Neural progenitor cell (in vitro differentiated cells): Measurements from ENCODE around the gene PPP2R2D. TPM values are rescaled to one million over a fixed set of nuclear protein-coding genes. Genes with fewer than 3 reads are reported as not detected.

Experiments used
- DNase-seq: peaks from one replicate; pipeline ENCODE4 v3.0.0-alpha.2; 2016; ENCODE audit warnings: low spot score
- H2AFZ ChIP-seq: fragments of 200-600 bp; sonication (generic); replicated peaks from 2 replicates; pipeline ENCODE4 v1.6.1; 2016; ENCODE audit warnings: antibody characterized with exemption
- H3F3A ChIP-seq: fragments of 200-600 bp; sonication (generic); 2 replicates; pipeline ENCODE4 v1.6.1; 2016; ENCODE audit warnings: antibody characterized with exemption, low read depth
- H3K27ac ChIP-seq: fragments of 200-600 bp; sonication (generic); 2 replicates; pipeline ENCODE4 v1.5.1; 2016; ENCODE audit warnings: mild to moderate bottlenecking
- H3K27me3 ChIP-seq: fragments of 200-600 bp; sonication (generic); 2 replicates; pipeline ENCODE4 v1.6.1; 2016; ENCODE audit warnings: mild to moderate bottlenecking, moderate library complexity
- H3K36me3 ChIP-seq: fragments of 200-600 bp; sonication (generic); 2 replicates; pipeline ENCODE4 v1.5.1; 2016
- H3K4me1 ChIP-seq: fragments of 200-600 bp; sonication (generic); 2 replicates; pipeline ENCODE4 v1.6.1; 2016; ENCODE audit warnings: mixed run types
- H3K4me2 ChIP-seq: fragments of 200-600 bp; sonication (generic); 2 replicates; pipeline ENCODE4 v1.6.1; 2016
- H3K4me3 ChIP-seq: fragments of 200-600 bp; sonication (generic); 2 replicates; pipeline ENCODE4 v1.5.1; 2016
- H3K79me2 ChIP-seq: fragments of 200-600 bp; sonication (generic); 2 replicates; pipeline ENCODE4 v1.6.1; 2016; ENCODE audit warnings: low read depth
- H3K9ac ChIP-seq: fragments of 200-600 bp; sonication (generic); 2 replicates; pipeline ENCODE4 v1.6.1; 2016
- H3K9me3 ChIP-seq: fragments of 200-600 bp; sonication (generic); 2 replicates; pipeline ENCODE4 v1.5.1; 2016; ENCODE audit warnings: low read depth
- H4K20me1 ChIP-seq: fragments of 200-600 bp; sonication (generic); 2 replicates; pipeline ENCODE4 v1.6.1; 2016; ENCODE audit warnings: low read depth
- H3K27ac Mint-ChIP-seq: 3 replicates; pipeline ENCODE4 v1.8.0; 2021; ENCODE audit warnings: mixed read lengths
- H3K27me3 Mint-ChIP-seq: 2 replicates; pipeline ENCODE4 v1.8.0; 2022; ENCODE audit warnings: low read depth, mild to moderate bottlenecking, inconsistent platforms, moderate library complexity, mixed read lengths; ENCODE audit not compliant: insufficient read depth
- H3K36me3 Mint-ChIP-seq: 3 replicates; pipeline ENCODE4 v1.8.0; 2021; ENCODE audit warnings: mixed read lengths
- H3K4me1 Mint-ChIP-seq: 3 replicates; pipeline ENCODE4 v1.8.0; 2021; ENCODE audit warnings: mixed read lengths
- H3K4me3 Mint-ChIP-seq: 3 replicates; pipeline ENCODE4 v1.8.0; 2021; ENCODE audit warnings: mild to moderate bottlenecking, moderate library complexity, mixed read lengths
- H3K9me3 Mint-ChIP-seq: 3 replicates; pipeline ENCODE4 v1.8.0; 2020; ENCODE audit warnings: mixed read lengths
- EZH2 ChIP-seq: fragments of 200-600 bp; sonication (generic); IDR thresholded peaks from 2 replicates; pipeline ENCODE4 v1.6.1; 2017; ENCODE audit warnings: antibody characterized with exemption, mild to moderate bottlenecking, moderate library complexity
- EZH2phosphoT487 ChIP-seq: fragments of 200-600 bp; sonication (generic); IDR thresholded peaks from 2 replicates; pipeline ENCODE4 v1.6.1; 2017; ENCODE audit warnings: antibody characterized with exemption
- total RNA-seq: library from RNA; depleted of rRNA; stranded (reverse); fragments of >200 nt; gene quantifications from 2 replicates; pipeline ENCODE4 v1.2.3, GENCODE V29; 2015; ENCODE audit warnings: low replicate concordance
- TF ChIP-seq, protein P1 (sequence below): fragments of 200-600 bp; sonication (generic); IDR thresholded peaks from 2 replicates; pipeline ENCODE4 v1.5.1; 2017; ENCODE audit warnings: antibody characterized with exemption, mild to moderate bottlenecking

PPP2R2D gene
- total RNA-seq, 1 donor from 2014 or later: 28.1 TPM

DNA sequence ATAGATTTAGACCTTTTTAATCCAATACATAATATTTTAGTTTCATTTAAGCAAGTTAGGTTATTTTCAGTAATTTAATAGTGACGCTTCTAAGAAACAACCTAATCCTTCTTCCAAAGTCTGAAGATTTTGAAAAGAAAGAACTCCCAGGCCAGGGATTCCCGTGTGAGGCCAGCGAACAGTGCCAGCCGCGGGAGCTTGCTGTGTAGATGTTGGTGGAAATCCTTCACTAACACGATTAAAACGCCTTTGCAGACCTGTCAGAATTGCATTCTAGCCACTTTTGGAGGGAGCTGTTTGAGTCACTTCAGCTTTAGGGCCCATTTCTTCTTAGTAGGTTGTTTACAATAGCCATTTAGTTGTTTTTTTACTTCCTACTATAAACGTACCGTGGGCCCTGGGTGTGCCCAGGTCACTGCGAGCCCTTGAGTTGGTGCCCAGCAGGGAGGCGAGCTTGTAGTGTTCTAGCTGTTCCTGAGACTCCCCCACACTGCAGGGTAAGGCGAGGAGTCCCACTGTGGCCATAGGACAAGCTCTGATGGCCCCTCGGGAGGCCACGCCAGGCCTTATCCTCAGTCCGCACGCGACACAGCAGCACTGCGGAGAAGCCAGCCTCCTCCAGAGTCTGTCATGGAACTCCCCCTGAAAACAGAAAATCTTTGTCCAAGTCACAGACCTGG lies 32.3 kb downstream of the PPP2R2D start:
- Mint-ChIP-seq H3K27me3 (peaks cover 4% of the 10 kb centered on the region), H3K36me3 (peaks cover 34% of the 10 kb centered on the region), H3K27ac (no peak overlapping the region), H3K4me3 (no peak overlapping the region), H3K9me3 (peaks cover 6% of the 10 kb centered on the region), H3K4me1 (peaks cover 31% of the 10 kb centered on the region)
- peaks cover 32% of the 10 kb centered on the region for H4K20me1 ChIP-seq
- TF ChIP-seq EZH2phosphoT487 (no peak), EZH2 (no peak)
- TF ChIP-seq, protein P1, sequence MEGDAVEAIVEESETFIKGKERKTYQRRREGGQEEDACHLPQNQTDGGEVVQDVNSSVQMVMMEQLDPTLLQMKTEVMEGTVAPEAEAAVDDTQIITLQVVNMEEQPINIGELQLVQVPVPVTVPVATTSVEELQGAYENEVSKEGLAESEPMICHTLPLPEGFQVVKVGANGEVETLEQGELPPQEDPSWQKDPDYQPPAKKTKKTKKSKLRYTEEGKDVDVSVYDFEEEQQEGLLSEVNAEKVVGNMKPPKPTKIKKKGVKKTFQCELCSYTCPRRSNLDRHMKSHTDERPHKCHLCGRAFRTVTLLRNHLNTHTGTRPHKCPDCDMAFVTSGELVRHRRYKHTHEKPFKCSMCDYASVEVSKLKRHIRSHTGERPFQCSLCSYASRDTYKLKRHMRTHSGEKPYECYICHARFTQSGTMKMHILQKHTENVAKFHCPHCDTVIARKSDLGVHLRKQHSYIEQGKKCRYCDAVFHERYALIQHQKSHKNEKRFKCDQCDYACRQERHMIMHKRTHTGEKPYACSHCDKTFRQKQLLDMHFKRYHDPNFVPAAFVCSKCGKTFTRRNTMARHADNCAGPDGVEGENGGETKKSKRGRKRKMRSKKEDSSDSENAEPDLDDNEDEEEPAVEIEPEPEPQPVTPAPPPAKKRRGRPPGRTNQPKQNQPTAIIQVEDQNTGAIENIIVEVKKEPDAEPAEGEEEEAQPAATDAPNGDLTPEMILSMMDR: no peak
- no peaks in the 10 kb centered on the region for H3F3A ChIP-seq
- no peak overlapping the region for H2AFZ ChIP-seq
- DNase-seq: no peak
- no peak overlapping the region for H3K9ac ChIP-seq
- peaks cover 70% of the 10 kb centered on the region for H3K79me2 ChIP-seq
- H3K27me3 ChIP-seq: no peaks in the 10 kb centered on the region
- no peak overlapping the region for H3K27ac ChIP-seq
- H3K36me3 ChIP-seq: no peaks in the 10 kb centered on the region
- H3K4me3 ChIP-seq: no peak overlapping the region
- peaks cover 11% of the 10 kb centered on the region for H3K4me1 ChIP-seq
- no peaks in the 10 kb centered on the region for H3K9me3 ChIP-seq
- no peak overlapping the region for H3K4me2 ChIP-seq

DNA sequence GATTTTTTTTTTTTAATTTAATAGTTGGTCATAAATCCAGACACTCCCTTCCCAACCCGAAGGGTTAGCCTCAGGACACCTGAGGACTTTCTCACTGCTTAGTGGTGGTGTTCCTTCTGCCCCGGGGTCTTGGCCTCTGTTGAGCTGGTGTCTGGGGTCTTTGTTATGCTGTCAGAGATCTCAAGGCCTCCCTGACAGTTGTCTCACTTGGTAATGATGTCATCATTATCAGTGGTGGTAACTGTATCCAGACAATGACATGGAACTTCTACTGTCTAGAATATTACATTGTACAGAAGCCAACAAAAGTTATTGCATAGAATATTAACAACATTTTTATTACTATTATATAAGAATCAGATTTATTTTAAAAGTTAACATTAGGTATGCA lies 32.9 kb downstream of the PPP2R2D start:
- peaks cover 6% of the 10 kb centered on the region for H3K9me3 Mint-ChIP-seq
- no peaks in the 10 kb centered on the region for H3K36me3 ChIP-seq
- H3F3A ChIP-seq: no peaks in the 10 kb centered on the region
- no peak overlapping the region for H3K4me3 Mint-ChIP-seq
- no peak overlapping the region for H3K4me2 ChIP-seq
- peaks cover 26% of the 10 kb centered on the region for H4K20me1 ChIP-seq
- TF ChIP-seq EZH2 (no peak), EZH2phosphoT487 (no peak)
- TF ChIP-seq, protein P1: no peak
- H3K27me3 Mint-ChIP-seq: peaks cover 4% of the 10 kb centered on the region
- no peak for DNase-seq
- H3K4me3 ChIP-seq: no peak overlapping the region
- H2AFZ ChIP-seq: no peak overlapping the region
- H3K36me3 Mint-ChIP-seq: peaks cover 31% of the 10 kb centered on the region
- H3K27ac ChIP-seq: no peak overlapping the region
- peaks cover 27% of the 10 kb centered on the region for H3K4me1 Mint-ChIP-seq
- no peaks in the 10 kb centered on the region for H3K27me3 ChIP-seq
- H3K9me3 ChIP-seq: no peaks in the 10 kb centered on the region
- no peak overlapping the region for H3K9ac ChIP-seq
- H3K27ac Mint-ChIP-seq: no peak overlapping the region
- H3K4me1 ChIP-seq: peaks cover 8% of the 10 kb centered on the region
- H3K79me2 ChIP-seq: peaks cover 64% of the 10 kb centered on the region

DNA sequence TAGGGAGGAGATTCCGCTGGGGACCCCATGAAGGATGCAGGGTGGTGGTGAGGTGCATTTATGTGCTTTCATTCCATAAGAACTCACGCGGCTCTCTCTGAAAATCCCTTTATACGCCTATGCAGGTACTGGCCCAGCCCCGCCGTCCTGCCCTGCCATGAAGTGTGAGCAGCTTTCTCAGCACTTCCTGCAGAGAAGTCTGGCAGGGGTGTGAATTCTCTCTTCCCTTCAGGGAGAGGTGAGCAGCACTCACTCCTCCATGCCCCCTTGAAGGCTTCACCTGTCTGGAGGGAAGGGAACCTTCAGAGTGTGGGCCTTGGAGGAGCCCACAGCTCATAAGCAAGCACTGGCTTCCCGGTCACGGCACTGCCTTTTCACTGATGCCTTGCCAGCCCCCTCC lies 34.0 kb downstream of the PPP2R2D start:
- Histone ChIP-seq H4K20me1 (peaks cover 15% of the 10 kb centered on the region), H3K9me3 (no peaks in the 10 kb centered on the region), H3K4me1 (no peaks in the 10 kb centered on the region), H3K79me2 (peaks cover 54% of the 10 kb centered on the region), H3K36me3 (no peaks in the 10 kb centered on the region), H3K27me3 (no peaks in the 10 kb centered on the region), H3K27ac (no peak overlapping the region), H3K4me3 (no peak overlapping the region), H3K4me2 (no peak overlapping the region), H3F3A (no peaks in the 10 kb centered on the region), H3K9ac (no peak overlapping the region), H2AFZ (no peak overlapping the region)
- peaks cover 22% of the 10 kb centered on the region for H3K36me3 Mint-ChIP-seq
- H3K27me3 Mint-ChIP-seq: peaks cover 2% of the 10 kb centered on the region
- peaks cover 18% of the 10 kb centered on the region for H3K4me1 Mint-ChIP-seq
- H3K4me3 Mint-ChIP-seq: no peak overlapping the region
- peaks cover 6% of the 10 kb centered on the region for H3K9me3 Mint-ChIP-seq
- no peak for DNase-seq
- no peak overlapping the region for H3K27ac Mint-ChIP-seq
- TF ChIP-seq EZH2 (no peak), EZH2phosphoT487 (no peak)
- TF ChIP-seq, protein P1: no peak
